GM19372 (cell line): ENCODE results near the gene ATP1B1.

Experiments
- ATAC-seq: cut with Tn5 transposase; IDR thresholded peaks from one replicate; pipeline ENCODE4 v1.9.1; 2021; ENCODE audit warnings: mild to moderate bottlenecking, low read depth, moderate library complexity; ENCODE audit not compliant: unreplicated experiment

ATP1B1 gene

GRCh38 chr1:169180174-169180573 lies 73.7 kb downstream of the ATP1B1 start:
- ATAC-seq = no peak
